ENCODE data around the gene PPIE.

The PPIE gene

GRCh38 chr1:39713557-39713956, 25.1 kb upstream of the PPIE start:
- peak in 1 of 42 donors; percentile 21 for DNase-seq
- intact Hi-C loops (cut with DNase I) = no loop called here

DNA sequence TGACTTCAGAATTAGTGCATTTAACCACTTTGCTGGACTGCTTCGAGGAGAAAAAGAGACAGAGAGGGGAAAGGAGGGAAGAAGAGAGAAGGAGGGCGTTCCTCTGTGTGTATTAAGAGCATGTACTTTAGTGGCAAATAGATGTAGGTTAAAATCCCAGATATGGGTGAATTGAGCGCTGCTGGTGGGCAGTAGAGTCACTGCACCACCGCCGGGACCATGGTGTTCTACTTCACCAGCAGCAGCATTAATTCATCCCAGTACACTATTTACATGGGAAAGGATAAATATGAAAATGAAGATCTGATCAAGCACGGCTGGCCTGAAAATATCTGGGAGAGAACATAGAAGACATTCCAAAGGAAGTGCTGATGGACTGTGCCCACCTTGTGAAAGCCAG, 20.9 kb upstream of the PPIE start:
- intact Hi-C loops (cut with DNase I) = no loop called here
- DNase-seq = peak in 1 of 42 donors; percentile 8

- DNase-seq = peak in 1 of 42 donors; percentile 40
- intact Hi-C loops (cut with DNase I) = no loop called here
Observed at GRCh38 chr1:39720094-39720999, 18.3 kb upstream of the PPIE start.

DNA sequence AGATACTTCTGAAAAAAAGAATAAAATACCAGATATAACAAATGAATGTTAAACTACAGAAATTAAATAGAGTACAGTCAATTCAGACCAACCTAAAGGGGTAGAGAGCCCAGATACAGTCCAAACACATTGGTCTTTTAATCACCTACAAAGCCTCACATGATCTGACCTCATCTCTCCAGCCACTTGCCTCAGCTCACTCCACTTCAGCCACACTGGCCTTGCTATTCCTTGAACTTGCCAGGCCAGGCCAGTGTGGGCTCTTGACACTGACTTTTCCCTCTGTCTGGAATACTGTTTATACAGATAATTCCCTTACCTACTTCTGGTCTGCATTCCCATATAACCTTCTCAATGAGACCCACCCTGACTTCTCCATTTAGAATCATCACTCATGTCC, 17.0 kb upstream of the PPIE start:
- intact Hi-C loops (cut with DNase I) = no loop called here
- no peak for DNase-seq

DNA sequence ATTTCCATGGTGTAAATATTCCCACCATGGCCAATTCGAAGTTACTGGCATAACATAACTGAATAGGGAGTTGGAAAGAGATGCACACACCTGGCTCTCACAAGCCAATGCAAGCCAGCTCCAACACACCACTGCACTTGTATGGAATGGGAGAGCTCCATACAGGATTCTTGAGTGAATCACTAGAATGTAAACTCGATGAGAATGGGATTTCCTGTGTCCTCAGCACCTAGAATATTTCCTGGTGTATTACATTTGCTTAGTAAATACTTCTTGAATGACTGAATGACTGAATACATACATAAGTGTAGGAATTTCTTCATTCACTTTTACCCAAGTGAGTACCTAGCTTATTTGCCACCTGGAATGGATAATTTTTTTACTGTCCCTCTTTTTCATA, 16.2 kb upstream of the PPIE start:
- intact Hi-C loops (cut with DNase I) = no loop called here
- no peak for DNase-seq

GRCh38 chr1:39726600-39726999, 12.1 kb upstream of the PPIE start:
- intact Hi-C loops (cut with DNase I) = no loop called here
- DNase-seq = no peak

DNA sequence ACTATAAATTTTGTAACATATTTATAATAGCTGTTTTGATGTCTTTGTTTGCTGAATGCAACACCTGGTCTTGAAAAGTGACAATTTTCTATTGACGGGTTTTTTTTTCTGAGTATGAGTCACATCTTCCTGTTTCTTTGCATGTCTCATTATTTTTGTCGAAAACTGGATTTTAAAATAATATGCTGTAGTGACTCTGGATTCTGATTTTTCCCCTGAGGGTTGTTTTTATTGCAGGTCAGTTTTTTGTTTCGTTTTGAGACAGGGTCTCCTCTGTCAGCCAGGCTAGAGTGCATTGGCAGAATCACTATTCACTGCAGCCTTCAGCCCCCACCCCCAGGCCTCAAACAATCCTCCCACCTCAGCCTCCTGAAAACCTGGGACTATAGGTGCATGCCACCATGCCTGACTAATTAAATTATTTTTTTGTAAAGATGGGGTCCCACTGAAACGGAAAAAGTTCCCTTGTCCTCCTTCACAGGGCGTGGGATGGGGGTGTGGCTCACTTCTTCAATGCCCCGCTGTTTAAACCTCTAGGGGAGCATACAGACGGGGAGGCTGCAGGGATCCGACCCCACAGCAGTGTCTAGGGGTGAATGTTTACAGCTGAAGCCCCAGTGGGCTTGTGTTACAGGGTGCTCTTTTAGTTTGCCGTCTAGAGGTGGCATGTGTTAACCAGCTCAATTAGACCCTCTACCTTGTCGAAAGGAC, 11.3 kb upstream of the PPIE start:
- peak in 1 of 42 donors; percentile 13 for DNase-seq
- intact Hi-C loops (cut with DNase I) = no loop called here

- intact Hi-C loops (cut with DNase I) = no loop called here
- DNase-seq = peak in 1 of 42 donors; percentile 17
Observed at GRCh38 chr1:39727932-39728317, 10.8 kb upstream of the PPIE start.

- DNase-seq = peak in 1 of 42 donors; percentile 34
- intact Hi-C loops (cut with DNase I) = no loop called here
Observed at GRCh38 chr1:39729030-39729429, 9.7 kb upstream of the PPIE start.

DNA sequence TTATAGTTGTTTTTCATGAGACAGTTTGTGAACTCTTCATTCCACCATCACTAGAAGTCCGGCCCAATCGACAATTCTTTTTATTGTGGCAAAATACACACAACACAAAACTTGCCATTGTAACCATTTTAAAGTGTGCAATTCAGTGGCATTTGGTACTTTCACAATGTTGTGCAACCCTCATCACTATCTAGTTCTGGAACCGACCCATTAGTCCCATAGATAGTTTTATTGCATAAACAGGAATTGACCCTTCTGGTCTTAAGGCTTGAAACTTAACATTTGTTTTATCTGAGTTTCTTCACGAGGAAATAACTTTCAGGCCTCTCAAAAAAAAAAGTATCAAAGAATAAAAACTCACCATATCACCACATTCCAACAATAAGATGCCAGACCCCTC, 8.8 kb upstream of the PPIE start:
- peak in 1 of 42 donors; percentile 6 for DNase-seq
- intact Hi-C loops (cut with DNase I) = no loop called here

DNA sequence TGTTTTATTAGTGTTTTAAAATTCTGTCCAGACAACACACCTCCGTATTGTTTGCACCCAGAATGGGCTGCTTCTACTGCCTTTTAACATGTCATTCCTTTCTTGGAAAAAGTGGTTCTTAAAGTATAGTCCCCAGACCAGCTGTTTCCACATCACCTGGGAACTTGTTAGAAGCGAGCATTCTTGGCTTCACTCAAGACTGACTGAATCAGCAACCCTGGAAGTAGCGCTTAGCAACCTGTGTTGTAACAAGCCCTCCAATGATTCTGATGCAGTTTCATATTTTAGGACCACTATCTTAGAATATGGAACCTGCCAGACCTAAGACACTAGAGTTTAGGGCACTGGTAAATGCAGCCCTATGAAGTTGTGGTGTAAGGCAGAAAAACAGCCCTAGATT, 6.0 kb upstream of the PPIE start:
- peak in 2 of 42 donors; percentile 25 to 33 for DNase-seq
- intact Hi-C loops (cut with DNase I) = no loop called here

- intact Hi-C loops (cut with DNase I) = no loop called here
- DNase-seq = peak; percentile 51 to 96 (median 81)
Observed at GRCh38 chr1:39733161-39733560, 5.5 kb upstream of the PPIE start.

DNA sequence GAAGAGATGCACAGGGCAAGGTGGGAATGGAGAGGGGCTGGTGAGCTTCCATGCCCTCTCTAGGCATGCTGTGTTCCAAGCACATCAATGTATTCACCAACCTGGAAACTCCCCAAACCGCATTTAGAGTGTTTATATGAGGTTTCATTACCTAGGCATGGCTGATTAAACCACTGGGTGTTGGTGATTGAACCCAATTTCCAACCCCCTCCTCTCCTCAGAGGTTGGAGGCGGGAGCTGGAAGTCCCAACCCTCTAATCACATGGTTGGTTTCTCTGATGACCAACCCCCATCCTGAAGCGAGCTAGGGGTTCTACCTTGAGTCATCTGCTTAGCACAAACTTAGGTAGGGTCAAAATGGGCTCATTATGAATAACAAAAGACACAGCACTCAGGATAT, 3.0 kb upstream of the PPIE start:
- DNase-seq = peak in 1 of 42 donors; percentile 5
- intact Hi-C loops (cut with DNase I) = no loop called here

- intact Hi-C loops (cut with DNase I) = no loop called here
- peak in 1 of 42 donors; percentile 30 for DNase-seq
Observed at GRCh38 chr1:39737546-39738169, 1.0 kb upstream of the PPIE start.

DNA sequence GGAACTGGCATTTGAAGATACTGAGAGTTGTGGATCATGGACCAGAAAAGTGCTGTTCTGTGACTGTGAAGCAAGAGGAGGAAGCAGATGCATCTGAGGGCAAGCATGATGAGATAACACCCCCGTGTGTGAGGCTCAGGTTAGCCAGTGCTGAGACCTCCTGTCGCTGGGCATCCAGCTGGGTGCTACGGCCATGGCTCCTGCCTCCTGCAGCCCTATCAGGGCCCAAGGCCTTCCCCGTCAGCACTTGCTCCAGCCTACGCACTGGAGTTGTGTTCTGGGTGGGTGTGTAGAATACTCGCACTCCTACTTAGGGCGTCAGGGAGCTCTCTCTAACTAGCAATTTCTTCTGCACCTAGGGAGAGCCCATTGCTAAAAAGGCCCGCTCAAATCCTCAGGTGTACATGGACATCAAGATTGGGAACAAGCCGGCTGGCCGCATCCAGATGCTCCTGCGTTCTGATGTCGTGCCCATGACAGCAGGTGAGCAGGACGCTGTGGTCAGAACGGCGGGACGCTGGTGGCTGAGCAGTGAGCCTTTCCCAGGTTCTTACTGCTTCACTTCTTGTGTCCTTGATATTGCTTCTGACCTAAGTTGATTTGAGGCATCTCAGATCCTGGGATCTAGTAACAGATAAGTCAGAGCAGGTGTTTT, 6.5 kb downstream of the PPIE start:
- intact Hi-C loops (cut with DNase I) = no loop called here
- DNase-seq = peak in 16 of 42 donors; percentile 13 to 66 (median 32)

- intact Hi-C loops (cut with DNase I) = no loop called here
- no peak for DNase-seq
Observed at GRCh38 chr1:39751595-39751994, 12.9 kb downstream of the PPIE start.

DNA sequence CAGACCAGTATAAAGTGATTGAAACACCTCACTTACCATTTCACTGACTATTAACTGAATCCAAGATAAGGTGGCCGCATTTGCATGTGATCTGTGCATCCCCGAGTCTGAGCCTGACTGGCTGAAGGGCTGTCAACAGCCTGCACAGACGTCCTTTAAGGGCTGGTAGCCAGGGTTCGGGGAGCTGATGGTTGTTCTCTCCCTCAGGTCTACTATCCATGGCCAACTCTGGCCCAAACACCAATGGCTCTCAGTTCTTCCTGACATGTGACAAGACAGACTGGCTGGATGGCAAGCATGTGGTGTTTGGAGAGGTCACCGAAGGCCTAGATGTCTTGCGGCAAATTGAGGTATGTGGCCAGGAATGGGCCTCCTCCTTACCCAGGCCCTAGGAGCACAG, 14.0 kb downstream of the PPIE start:
- intact Hi-C loops (cut with DNase I) = no loop called here
- DNase-seq = no peak

- DNase-seq = no peak
- intact Hi-C loops (cut with DNase I) = no loop called here
Observed at GRCh38 chr1:39753132-39754025, 14.7 kb downstream of the PPIE start.

Data from head of caudate nucleus (tissue), 42 donors.